M059J (cell line): ENCODE results near the gene CDK1. TPM values are rescaled to one million over a fixed set of nuclear protein-coding genes. Genes with fewer than 3 reads are reported as not detected.
"Not testable (repeated sequence)": the region's sequence is repeated elsewhere in the genome, so short reads cannot be mapped to it uniquely, and the experiment has no call there.

Experiments used
- DNase-seq: peaks from one replicate; pipeline ENCODE4 v3.0.0-alpha.2; 2012; ENCODE audit warnings: low read depth
- total RNA-seq: library from RNA; depleted of rRNA; stranded (reverse); fragments of >200 nt; shearing (Covaris generic); gene quantifications from 2 replicates; pipeline ENCODE4 v1.2.3, GENCODE V29; 2014; rRNA removed

Gene CDK1
- total RNA-seq, 1 experiment from 2014 or later = 191 TPM

GRCh38 chr10:60816628-60817397 lies 38.5 kb downstream of the CDK1 start:
- DNase-seq = peak; percentile 82

- DNase-seq = peak; percentile 69
These were observed 39.1 kb downstream of the CDK1 start for GRCh38 chr10:60817398-60817805.

DNA sequence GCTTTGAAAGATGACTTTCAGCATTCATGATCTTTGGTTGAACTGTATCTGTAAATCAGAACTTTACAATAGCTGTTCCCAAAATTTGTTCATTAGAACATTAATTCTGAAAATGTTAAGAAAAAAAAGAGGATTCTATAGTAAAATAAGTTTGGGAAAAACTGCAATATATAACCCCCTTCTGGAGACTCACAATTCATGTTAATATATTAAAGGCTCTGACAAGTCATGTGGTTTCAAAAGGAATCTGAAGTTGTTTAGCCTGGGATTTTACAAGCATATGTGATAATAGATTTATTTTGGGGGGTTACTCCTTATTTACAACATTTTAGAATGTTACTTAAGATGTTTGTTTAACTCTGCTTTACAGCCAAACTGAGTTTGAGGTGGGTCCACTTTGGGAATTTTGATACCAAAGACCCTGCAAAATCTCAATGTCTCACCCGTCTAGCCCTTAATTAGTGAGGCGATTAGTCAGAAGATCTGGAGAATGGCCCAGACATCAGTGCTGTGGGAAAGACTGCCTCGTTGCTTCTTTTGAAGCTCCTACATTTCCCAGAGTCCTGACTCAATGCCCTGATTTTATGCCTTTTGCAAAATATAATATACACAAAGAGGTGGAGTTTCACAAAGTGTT lies 40.0 kb downstream of the CDK1 start:
- peak; percentile 84 for DNase-seq

GRCh38 chr10:60819271-60819670 lies 41.0 kb downstream of the CDK1 start:
- DNase-seq = no peak

- DNase-seq = peak; percentile 66
These were observed 41.9 kb downstream of the CDK1 start for GRCh38 chr10:60820093-60820754.

GRCh38 chr10:60821656-60822055 lies 43.4 kb downstream of the CDK1 start:
- DNase-seq = no peak

DNA sequence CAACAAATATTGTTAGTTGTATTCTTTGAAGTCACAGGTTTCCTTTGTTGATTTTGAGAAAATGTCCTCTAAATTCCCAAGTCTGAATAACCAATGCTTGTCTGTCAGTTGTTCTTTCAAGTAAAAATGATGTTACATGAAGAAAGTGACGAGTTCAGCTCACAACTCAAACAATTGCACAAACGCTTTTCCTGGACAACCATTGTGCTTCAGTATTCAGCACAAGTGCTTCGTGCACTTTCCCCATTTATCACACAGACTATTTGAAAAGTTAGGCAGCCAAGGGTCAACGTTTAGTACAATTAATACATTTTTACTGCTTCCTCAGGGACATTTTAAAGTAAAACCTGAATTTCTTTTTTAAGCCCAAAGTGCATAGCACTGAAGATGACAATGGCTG lies 44.5 kb downstream of the CDK1 start:
- no peak for DNase-seq

GRCh38 chr10:60823324-60823723 lies 45.0 kb downstream of the CDK1 start:
- DNase-seq = no peak

DNA sequence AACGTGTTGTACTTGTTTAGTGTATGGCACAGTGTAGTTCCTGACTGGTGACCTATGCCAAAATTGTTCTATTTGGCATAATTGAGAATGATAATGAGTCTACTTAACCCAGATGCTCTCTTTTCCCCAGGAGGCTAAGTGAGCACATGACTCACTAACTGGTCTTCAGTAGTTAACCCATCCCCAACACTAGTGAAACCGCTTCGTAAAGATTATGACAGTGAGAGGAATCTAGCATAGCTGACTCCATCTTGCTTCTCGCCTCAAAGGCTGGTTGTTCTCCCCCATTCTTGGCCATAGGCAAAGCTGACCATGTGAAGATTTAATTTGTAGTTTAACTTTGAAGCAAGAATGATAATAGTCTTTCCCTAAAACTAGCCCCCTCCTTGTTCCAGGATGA lies 47.2 kb downstream of the CDK1 start:
- DNase-seq = no peak

DNA sequence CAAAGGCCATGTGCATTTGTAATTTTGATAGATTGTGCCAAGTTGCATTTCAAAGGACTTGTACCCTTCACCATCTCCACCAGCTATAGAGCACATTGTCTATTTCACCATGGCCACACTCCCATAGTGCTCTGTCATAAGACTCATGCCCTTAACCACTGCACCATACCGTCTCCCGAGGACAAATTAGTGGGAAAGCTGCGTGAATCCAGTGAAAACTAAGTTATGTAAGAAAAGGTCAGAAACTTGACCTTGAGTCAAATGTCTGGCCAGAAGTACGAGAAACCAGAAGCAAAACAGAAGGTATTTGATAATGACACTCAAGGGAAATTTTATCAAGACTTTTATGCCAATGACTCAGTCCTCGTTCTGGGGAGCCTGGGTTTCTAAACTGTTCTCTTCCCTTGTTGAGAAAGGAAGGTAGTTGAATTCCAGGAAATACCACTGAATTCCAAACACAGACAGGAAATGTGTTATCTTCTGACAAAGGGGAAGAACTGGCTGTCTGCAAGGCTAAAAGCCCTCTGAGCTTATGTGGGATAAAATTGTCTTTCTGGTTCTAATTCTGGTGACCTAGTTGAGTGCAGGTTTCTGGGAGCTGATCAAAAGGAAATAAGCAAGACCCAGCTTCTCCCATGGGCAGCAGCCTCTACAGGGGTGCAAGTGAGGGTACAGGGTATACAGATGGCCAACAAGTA lies 49.7 kb downstream of the CDK1 start:
- peak; percentile 89 for DNase-seq

GRCh38 chr10:60828489-60828852 lies 50.2 kb downstream of the CDK1 start:
- DNase-seq = peak; percentile 60

DNA sequence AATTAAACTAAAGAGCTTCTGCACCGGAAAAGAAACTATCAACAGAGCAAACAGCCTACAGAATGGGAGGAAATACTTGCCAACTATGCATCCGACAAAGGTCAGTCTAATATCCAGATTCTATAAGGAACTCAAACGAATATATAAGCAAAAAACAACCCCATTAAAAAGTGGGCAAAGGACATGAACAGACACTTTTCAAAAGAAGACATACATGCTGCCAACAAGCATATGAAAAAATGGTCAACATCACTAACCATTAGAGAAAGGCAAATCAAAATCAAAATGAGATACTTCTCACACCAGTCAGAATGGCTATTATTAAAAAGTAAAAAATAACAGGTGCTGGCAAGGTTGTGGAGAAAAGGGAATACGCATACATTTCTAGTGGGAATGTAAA lies 53.9 kb downstream of the CDK1 start:
- DNase-seq = not testable (repeated sequence)

- no peak for DNase-seq
These were observed 56.1 kb downstream of the CDK1 start for GRCh38 chr10:60834401-60834800.

GRCh38 chr10:60835049-60835448 lies 56.8 kb downstream of the CDK1 start:
- no peak for DNase-seq

DNA sequence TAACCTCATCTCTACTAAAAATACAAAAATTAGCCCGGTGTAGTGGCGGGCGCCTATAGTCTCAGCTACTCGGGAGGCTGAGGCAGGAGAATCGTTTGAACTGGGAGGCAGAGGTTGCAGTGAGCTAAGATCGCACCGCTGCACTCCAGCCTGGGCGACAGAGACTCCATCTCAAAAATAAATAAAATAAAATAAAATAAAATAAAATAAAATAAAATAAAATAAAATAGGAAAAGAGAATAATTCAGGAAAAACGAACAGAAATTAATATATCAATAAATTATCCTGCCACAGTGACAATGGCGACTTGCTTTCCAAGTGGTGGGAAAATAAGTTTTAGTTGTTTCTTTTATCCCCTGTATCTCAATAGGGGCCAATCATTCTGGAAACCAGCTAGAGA lies 62.9 kb downstream of the CDK1 start:
- DNase-seq = not testable (repeated sequence)

GRCh38 chr10:60842694-60843093 lies 64.4 kb downstream of the CDK1 start:
- no peak for DNase-seq

Other genes starting within 250 kb of the CDK1 start
- gene RHOBTB1, start 165.7 kb downstream of the CDK1 start, total RNA-seq = 5.5 and 11.0 TPM in 2 replicates